NCI-H748 treated with DMSO at 0.1 percent for 48 hours (cell line): ENCODE measurements around the gene PARP2.
"Not testable (repeated sequence)": the region's sequence is repeated elsewhere in the genome, so short reads cannot be mapped to it uniquely, and the experiment has no call there.

Experiments used
- DNase-seq: peaks from one replicate; lab custom pipeline; 2025; lab: John Stamatoyannopoulos, UW

Gene PARP2

GRCh38 chr14:20347747-20348146 lies 4.3 kb downstream of the PARP2 start:
- no peak for DNase-seq

DNA sequence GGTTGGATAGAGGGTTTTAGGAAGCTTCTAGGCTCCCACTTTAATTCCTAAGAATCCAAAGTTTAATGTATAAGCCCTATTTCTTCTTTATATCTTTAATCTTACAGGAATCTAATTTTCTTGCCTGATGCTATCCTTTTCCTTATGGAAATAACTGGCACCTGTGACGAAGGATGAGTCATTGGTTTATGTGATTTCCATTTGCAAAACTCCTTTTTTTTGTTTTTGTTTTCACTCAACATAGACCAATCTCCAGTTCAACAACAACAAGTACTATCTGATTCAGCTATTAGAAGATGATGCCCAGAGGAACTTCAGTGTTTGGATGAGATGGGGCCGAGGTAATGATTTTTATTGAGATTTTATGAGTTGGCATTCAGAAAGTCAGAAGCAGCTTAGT lies 6.8 kb downstream of the PARP2 start:
- no peak for DNase-seq

DNA sequence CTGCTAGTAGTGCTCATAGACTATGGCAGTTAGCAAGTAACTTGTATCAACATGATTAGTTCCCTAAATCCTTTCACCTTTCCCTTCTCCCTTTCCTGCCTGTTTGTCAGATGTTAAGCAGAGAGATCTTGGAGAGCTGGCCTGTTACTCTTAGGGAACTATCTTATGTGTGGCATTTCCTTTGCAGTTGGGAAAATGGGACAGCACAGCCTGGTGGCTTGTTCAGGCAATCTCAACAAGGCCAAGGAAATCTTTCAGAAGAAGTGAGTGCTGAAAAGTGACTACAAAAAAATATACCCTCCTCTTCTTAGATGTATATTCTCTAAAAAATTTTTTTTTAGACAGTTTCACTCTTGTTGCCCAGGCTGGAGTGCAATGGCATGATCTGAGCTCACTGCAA lies 7.4 kb downstream of the PARP2 start:
- DNase-seq: no peak

- DNase-seq: no peak
Measured at GRCh38 chr14:20356422-20356821, 13.0 kb downstream of the PARP2 start.

GRCh38 chr14:20358474-20358873 lies 15.0 kb downstream of the PARP2 start:
- not testable (repeated sequence) for DNase-seq

DNA sequence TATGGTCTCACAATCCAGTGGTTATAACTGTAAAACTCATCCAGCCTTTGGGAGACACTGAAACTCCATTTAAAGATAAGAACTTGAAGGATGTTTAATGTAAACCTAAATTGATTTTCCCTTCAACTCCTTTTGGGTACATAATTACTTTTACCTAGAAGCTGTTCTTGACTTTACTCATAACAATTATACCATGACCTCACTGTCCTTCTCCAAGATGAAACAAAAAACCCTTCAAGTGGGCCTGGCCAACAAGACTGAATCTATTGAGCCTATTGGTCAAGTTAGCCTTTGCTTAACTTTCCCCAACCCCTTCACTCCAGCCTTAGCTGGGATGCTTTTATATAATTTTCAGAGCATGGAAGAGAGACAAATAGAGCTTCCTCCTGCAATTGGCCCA lies 22.5 kb downstream of the PARP2 start:
- DNase-seq: no peak

GRCh38 chr14:20372796-20373195 lies 29.4 kb downstream of the PARP2 start:
- DNase-seq: no peak

- DNase-seq: no peak
Measured at GRCh38 chr14:20375471-20375870, 32.0 kb downstream of the PARP2 start.

DNA sequence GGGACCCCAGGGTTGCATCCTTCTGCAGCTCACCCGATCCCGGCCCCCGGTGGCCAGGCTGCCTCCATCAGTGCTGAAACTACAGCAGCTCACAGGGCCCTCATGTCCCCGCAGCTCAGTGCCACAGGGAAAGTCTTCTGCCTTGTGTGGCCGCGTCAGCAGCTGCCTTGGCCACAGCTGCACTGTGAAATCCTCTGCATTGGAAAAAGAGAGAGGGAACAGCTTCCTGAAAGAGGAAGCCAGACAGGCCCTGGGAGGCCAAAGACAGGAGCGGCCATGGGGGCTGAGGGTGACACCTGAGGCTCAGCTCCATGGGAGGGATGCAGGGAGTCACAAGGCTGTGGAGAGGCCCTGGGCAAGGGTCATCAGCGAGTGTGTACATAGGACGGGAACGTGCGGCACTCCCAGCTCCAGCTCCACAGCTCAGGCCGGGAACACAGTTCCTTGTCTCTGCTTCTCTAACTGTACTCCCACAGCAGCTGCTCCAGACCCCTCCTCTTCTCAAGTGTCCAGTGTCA lies 32.7 kb downstream of the PARP2 start:
- no peak for DNase-seq

DNA sequence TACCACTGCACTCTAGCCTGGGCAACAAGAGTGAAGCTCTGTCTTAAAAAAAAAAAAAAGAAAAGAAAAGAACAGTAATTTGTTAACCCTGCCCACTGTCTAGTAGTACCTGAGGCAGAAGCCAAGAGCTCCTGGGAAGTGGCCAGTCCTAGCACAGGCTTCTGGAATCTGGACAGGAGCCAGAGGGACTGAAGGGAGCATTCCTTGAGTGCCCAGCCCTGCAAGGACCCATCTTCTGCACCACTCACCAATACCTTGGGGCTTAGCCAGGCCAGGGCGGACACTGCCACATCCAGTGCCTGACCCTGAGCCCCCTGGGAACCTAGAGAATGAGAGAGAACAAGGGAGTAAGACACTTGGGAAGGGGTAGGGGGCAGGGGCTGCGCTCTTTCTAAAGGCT lies 33.7 kb downstream of the PARP2 start:
- DNase-seq: no peak

- DNase-seq: no peak
Measured at GRCh38 chr14:20379743-20380142, 36.3 kb downstream of the PARP2 start.

DNA sequence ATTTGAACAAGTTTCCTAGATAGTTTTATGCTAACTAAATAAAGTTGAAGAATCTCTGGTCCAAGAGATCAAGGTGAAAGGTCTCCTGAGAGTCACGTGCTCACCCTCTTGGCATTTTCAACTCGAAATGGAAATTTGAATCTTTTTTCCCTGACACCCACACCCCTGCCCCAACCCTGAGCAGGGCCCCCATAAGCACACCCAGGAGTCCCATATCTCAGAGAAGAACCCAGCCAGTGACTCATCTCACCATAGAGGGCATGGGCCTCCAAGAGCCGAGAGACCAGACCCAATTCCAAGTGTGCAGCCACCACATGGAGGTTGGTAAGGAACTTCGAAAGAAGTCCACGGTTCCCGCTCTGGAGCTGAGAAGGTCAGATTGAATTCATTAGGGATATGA lies 37.2 kb downstream of the PARP2 start:
- no peak for DNase-seq

DNA sequence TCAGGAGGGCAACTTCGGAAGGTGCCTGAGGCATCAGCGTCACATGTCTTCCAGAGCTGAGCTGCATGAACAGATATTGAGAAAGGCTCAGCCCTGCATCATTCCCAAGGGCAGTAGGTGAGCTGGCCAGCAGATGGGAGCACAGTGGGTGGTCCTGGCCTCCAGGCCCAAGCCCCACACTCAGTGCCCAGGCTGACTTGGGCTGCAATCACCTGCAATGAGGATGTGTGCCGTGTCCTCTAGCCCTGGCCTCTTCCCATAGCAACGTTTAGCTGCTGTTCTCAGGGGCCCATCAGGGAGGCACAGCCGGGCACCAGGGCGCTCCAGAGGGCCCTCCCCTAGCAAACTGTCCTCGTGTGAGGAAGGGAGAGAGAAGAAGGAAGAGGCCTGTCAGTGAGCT lies 37.9 kb downstream of the PARP2 start:
- DNase-seq: no peak

- no peak for DNase-seq
Measured at GRCh38 chr14:20382526-20382925, 39.1 kb downstream of the PARP2 start.

- no peak for DNase-seq
Measured at GRCh38 chr14:20383032-20383431, 39.6 kb downstream of the PARP2 start.

DNA sequence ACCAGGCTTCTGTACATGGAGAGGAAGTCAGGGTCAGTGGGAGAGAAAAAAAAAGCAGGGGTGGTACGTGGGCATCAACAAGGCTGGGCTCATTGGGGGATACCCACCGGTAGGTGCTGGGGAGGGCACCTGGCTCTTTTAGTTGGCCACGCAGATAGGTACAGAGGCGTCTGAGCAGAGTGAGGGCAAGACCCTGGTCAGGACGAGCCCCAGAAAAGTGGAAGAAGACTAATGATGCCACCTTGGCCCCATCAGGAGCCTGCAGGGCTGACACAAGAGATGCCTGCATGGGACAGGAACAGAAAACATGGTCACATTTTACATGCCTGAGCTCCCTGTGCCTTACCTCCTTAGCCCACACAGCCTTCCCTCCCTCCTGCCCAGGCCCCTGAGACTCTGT lies 40.2 kb downstream of the PARP2 start:
- DNase-seq: no peak

DNA sequence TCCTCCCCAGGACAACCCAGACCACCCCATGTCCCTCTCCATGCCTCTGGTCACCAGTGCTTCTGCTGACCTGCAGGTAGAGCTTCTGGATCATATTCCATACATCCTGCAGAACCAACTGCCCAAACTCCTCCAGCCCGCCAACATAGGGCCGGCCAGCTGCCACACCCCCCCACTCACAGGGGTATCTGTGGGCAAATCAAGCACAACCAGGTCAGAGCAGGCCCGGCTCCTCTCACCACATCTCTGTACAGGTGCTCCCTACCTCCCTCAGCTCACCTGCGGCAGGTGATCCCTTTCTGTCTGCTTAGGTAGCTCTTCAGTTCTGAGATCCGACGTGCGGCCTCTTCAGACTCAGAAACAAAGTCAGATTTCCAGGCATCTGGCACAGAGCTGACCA lies 40.9 kb downstream of the PARP2 start:
- DNase-seq: no peak

DNA sequence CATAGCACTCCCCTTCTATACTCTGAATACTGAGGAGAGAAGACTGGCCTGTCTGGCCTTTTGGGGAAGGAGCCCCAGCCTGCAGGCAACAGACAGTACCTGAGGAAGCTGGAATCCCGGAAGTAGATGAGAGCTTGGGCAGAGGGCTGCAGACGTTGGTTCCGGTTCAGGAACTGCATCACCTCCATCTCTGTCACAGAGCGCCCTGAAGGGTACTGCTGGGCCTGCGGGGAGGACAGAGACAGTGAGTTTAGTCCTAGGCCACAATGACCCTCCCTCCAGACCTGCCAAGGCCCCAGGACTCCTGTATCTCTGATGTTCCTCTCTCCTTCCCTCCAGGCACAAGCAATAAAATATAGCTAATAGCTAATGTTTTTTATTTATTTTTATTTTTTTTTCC lies 41.5 kb downstream of the PARP2 start:
- no peak for DNase-seq

GRCh38 chr14:20386276-20386855 lies 42.9 kb downstream of the PARP2 start:
- no peak for DNase-seq

DNA sequence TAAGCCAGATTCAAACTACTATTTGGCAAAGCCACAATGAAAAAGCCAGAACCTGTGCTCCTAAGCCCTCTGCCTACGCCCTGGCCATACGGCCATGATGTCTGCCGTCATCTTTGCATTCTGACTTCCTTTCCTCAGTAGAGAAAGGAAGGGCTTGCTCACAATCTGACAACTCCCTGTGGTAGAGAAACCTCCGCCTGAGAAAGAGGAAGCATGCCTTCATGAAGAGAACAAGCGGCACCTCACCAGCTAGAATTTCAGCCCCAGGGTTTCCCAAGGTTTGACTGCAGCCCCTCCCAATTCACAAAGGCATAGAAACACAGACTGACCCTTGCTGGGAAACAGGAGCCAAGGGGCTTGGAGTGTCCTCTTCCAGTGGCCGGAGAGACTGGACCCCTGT lies 44.1 kb downstream of the PARP2 start:
- no peak for DNase-seq

DNA sequence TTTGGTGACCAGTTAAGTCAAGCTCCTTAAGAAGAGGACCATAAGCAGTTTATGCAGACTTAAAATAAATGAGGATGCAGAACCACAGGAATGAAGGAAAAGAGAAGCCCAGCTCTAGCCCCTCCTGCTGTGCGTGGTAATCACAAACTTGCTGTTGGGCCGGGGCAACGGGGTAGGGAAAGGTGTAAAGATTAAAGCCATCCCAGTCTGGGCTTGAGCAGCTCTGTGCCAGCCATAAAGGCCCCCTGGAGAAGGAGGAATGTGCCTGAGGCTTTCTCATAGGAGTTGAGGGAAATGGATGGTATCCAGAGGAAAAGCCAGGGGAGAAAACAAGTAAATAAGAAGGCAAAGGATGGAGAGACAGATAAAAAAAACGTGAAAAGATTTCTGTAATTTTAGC lies 44.7 kb downstream of the PARP2 start:
- no peak for DNase-seq

GRCh38 chr14:20391505-20391904 lies 48.1 kb downstream of the PARP2 start:
- no peak for DNase-seq

- DNase-seq: no peak
Measured at GRCh38 chr14:20397511-20397910, 54.1 kb downstream of the PARP2 start.

GRCh38 chr14:20400589-20400964 lies 57.1 kb downstream of the PARP2 start:
- DNase-seq: no peak
